ENCODE data around the gene GPR3.

The GPR3 gene

GRCh38 chr1:27435566-27436203 is 43.3 kb downstream of the GPR3 start:
- WGBS = 100% methylated on average over 1 of the region's 2 CpGs
- H3K9ac ChIP-seq (ENCODE audit: low read depth, low read length) = no peak overlapping the region
- no peak overlapping the region for H3K27ac ChIP-seq (ENCODE audit: low read depth, low read length)
- H3K4me3 ChIP-seq (ENCODE audit: low read length) = no peak overlapping the region
- H3K36me3 ChIP-seq (ENCODE audit: insufficient read depth, low read length) = no peaks in the 10 kb centered on the region
- H3K27me3 ChIP-seq (ENCODE audit: insufficient read depth, low read length) = no peaks in the 10 kb centered on the region
- H3K4me1 ChIP-seq (ENCODE audit: insufficient read depth, low read length) = peaks cover 35% of the 10 kb centered on the region
- H3K9me3 ChIP-seq (ENCODE audit: insufficient read depth, low read depth, low read length) = no peaks in the 10 kb centered on the region

GRCh38 chr1:27436204-27437159 is 44.1 kb downstream of the GPR3 start:
- Histone ChIP-seq H3K4me3 (ENCODE audit: low read length) (no peak overlapping the region), H3K36me3 (ENCODE audit: insufficient read depth, low read length) (no peaks in the 10 kb centered on the region), H3K9me3 (ENCODE audit: insufficient read depth, low read depth, low read length) (no peaks in the 10 kb centered on the region), H3K4me1 (ENCODE audit: insufficient read depth, low read length) (peaks cover 27% of the 10 kb centered on the region), H3K9ac (ENCODE audit: low read depth, low read length) (no peak overlapping the region), H3K27me3 (ENCODE audit: insufficient read depth, low read length) (no peaks in the 10 kb centered on the region), H3K27ac (ENCODE audit: low read depth, low read length) (no peak overlapping the region)
- WGBS = 76% methylated on average over 5 of the region's 5 CpGs

- H3K4me3 ChIP-seq (ENCODE audit: low read length) = no peak overlapping the region
- no peaks in the 10 kb centered on the region for H3K9me3 ChIP-seq (ENCODE audit: insufficient read depth, low read depth, low read length)
- peaks cover 23% of the 10 kb centered on the region for H3K4me1 ChIP-seq (ENCODE audit: insufficient read depth, low read length)
- H3K9ac ChIP-seq (ENCODE audit: low read depth, low read length) = no peak overlapping the region
- WGBS = 100% methylated on average over 1 of the region's 1 CpG
- no peak overlapping the region for H3K27ac ChIP-seq (ENCODE audit: low read depth, low read length)
- H3K36me3 ChIP-seq (ENCODE audit: insufficient read depth, low read length) = no peaks in the 10 kb centered on the region
- no peaks in the 10 kb centered on the region for H3K27me3 ChIP-seq (ENCODE audit: insufficient read depth, low read length)
Measured at GRCh38 chr1:27438621-27439061, 46.2 kb downstream of the GPR3 start.

GRCh38 chr1:27439150-27439549 is 46.7 kb downstream of the GPR3 start:
- 45% methylated on average over 1 of the region's 2 CpGs for WGBS
- H3K27me3 ChIP-seq (ENCODE audit: insufficient read depth, low read length) = no peaks in the 10 kb centered on the region
- no peak overlapping the region for H3K27ac ChIP-seq (ENCODE audit: low read depth, low read length)
- no peak overlapping the region for H3K4me3 ChIP-seq (ENCODE audit: low read length)
- H3K4me1 ChIP-seq (ENCODE audit: insufficient read depth, low read length) = peaks cover 23% of the 10 kb centered on the region
- no peaks in the 10 kb centered on the region for H3K36me3 ChIP-seq (ENCODE audit: insufficient read depth, low read length)
- no peak overlapping the region for H3K9ac ChIP-seq (ENCODE audit: low read depth, low read length)
- no peaks in the 10 kb centered on the region for H3K9me3 ChIP-seq (ENCODE audit: insufficient read depth, low read depth, low read length)

GRCh38 chr1:27444632-27445031 is 52.2 kb downstream of the GPR3 start:
- H3K27ac ChIP-seq (ENCODE audit: low read depth, low read length) = no peak overlapping the region
- WGBS = 92% methylated on average over 1 of the region's 1 CpG
- H3K9me3 ChIP-seq (ENCODE audit: insufficient read depth, low read depth, low read length) = no peaks in the 10 kb centered on the region
- H3K4me3 ChIP-seq (ENCODE audit: low read length) = no peak overlapping the region
- no peaks in the 10 kb centered on the region for H3K27me3 ChIP-seq (ENCODE audit: insufficient read depth, low read length)
- H3K4me1 ChIP-seq (ENCODE audit: insufficient read depth, low read length) = 0 out of 2 replicates have a peak, but pooled peaks cover 5% of the 10 kb centered on the region
- no peak overlapping the region for H3K9ac ChIP-seq (ENCODE audit: low read depth, low read length)
- H3K36me3 ChIP-seq (ENCODE audit: insufficient read depth, low read length) = no peaks in the 10 kb centered on the region
